Amniotic epithelial cell (primary cell): ENCODE results near the gene ARMC9.
"Not testable (repeated sequence)": the region's sequence is repeated elsewhere in the genome, so short reads cannot be mapped to it uniquely, and the experiment has no call there.

Experiments used
- DNase-seq: peaks from one replicate; pipeline ENCODE4 v3.0.0-alpha.2; 2010; ENCODE audit warnings: low read depth

Gene ARMC9

GRCh38 chr2:231364061-231364460 is 165.6 kb downstream of the ARMC9 start:
- no peak for DNase-seq

- DNase-seq = peak; percentile 53
Observed at GRCh38 chr2:231364961-231365810, 166.8 kb downstream of the ARMC9 start.

GRCh38 chr2:231367178-231367577 is 168.7 kb downstream of the ARMC9 start:
- no peak for DNase-seq

- no peak for DNase-seq
Observed at GRCh38 chr2:231369580-231370428, 171.4 kb downstream of the ARMC9 start.

- no peak for DNase-seq
Observed at GRCh38 chr2:231370429-231370748, 172.0 kb downstream of the ARMC9 start.

- DNase-seq = no peak
Observed at GRCh38 chr2:231370749-231371429, 172.5 kb downstream of the ARMC9 start.

- no peak for DNase-seq
Observed at GRCh38 chr2:231371430-231372054, 173.1 kb downstream of the ARMC9 start.

- no peak for DNase-seq
Observed at GRCh38 chr2:231372326-231372725, 173.9 kb downstream of the ARMC9 start.

- peak; percentile 52 for DNase-seq
Observed at GRCh38 chr2:231373184-231373583, 174.8 kb downstream of the ARMC9 start.

- no peak for DNase-seq
Observed at GRCh38 chr2:231373786-231374349, 175.4 kb downstream of the ARMC9 start.

- no peak for DNase-seq
Observed at GRCh38 chr2:231374771-231375170, 176.3 kb downstream of the ARMC9 start.

- DNase-seq = not testable (repeated sequence)
Observed at GRCh38 chr2:231375994-231376615, 177.7 kb downstream of the ARMC9 start.

GRCh38 chr2:231376857-231377256 is 178.4 kb downstream of the ARMC9 start:
- no peak for DNase-seq

GRCh38 chr2:231378026-231378722 is 179.7 kb downstream of the ARMC9 start:
- no peak for DNase-seq

GRCh38 chr2:231379266-231380215 is 181.1 kb downstream of the ARMC9 start:
- no peak for DNase-seq

- no peak for DNase-seq
Observed at GRCh38 chr2:231380307-231380706, 181.9 kb downstream of the ARMC9 start.

GRCh38 chr2:231380991-231381847 is 182.8 kb downstream of the ARMC9 start:
- DNase-seq = no peak

GRCh38 chr2:231382116-231382515 is 183.7 kb downstream of the ARMC9 start:
- DNase-seq = no peak
